HL-60/S4 (cell line): Measurements from ENCODE around the gene GINS2.

Experiments used
- in situ Hi-C: fragments of 300-500 bp; cut with MboI; formaldehyde crosslinking; loops from 2 replicates; pipeline ENCODE4 v1.14.3; 2022; ENCODE audit warnings: low sequenced_read_pairs

GINS2 gene

GRCh38 chr16:85695196-85696128 lies 6.7 kb upstream of the GINS2 start:
- in situ Hi-C loops = loop anchor here (25.0 kb wide), 1 partner anchor 92 kb away; the partner anchor contains the start of genes COX4I1 and EMC8

- in situ Hi-C loops = loop anchor here (25.0 kb wide), 1 partner anchor 97 kb away; the partner anchor contains the start of genes COX4I1 and EMC8
Observed at GRCh38 chr16:85690469-85691064, 1.8 kb upstream of the GINS2 start.

- in situ Hi-C loops = loop anchor here (25.0 kb wide), 1 partner anchor 97 kb away; the partner anchor contains the start of genes COX4I1 and EMC8
Observed at GRCh38 chr16:85689950-85690320, 1.2 kb upstream of the GINS2 start.

GRCh38 chr16:85689285-85689949 lies 663 bp upstream of the GINS2 start:
- in situ Hi-C loops = loop anchor here (25.0 kb wide), 1 partner anchor 98 kb away; the partner anchor contains the start of genes COX4I1 and EMC8

- in situ Hi-C loops = loop anchor here (25.0 kb wide), 1 partner anchor 99 kb away; the partner anchor contains the start of genes COX4I1 and EMC8
Observed at GRCh38 chr16:85687651-85688471, 893 bp downstream of the GINS2 start.

- in situ Hi-C loops = loop anchor here (25.0 kb wide), 1 partner anchor 100 kb away; the partner anchor contains the start of genes COX4I1 and EMC8
Observed at GRCh38 chr16:85686912-85687591, 1.7 kb downstream of the GINS2 start.

GRCh38 chr16:85685251-85685650 lies 3.5 kb downstream of the GINS2 start:
- in situ Hi-C loops = loop anchor here (25.0 kb wide), 1 partner anchor 102 kb away; the partner anchor contains the start of genes COX4I1 and EMC8

- in situ Hi-C loops = loop anchor here (25.0 kb wide), 1 partner anchor 104 kb away; the partner anchor contains the start of genes COX4I1 and EMC8
Observed at GRCh38 chr16:85683363-85683762, 5.4 kb downstream of the GINS2 start.

- in situ Hi-C loops = loop anchor here (25.0 kb wide), 1 partner anchor 105 kb away; the partner anchor contains the start of genes COX4I1 and EMC8
Observed at GRCh38 chr16:85682516-85682915, 6.2 kb downstream of the GINS2 start.

GRCh38 chr16:85681255-85681654 lies 7.5 kb downstream of the GINS2 start:
- in situ Hi-C loops = loop anchor here (25.0 kb wide), 1 partner anchor 106 kb away; the partner anchor contains the start of genes COX4I1 and EMC8

- in situ Hi-C loops = loop anchor here (25.0 kb wide), 1 partner anchor 107 kb away; the partner anchor contains the start of genes COX4I1 and EMC8
Observed at GRCh38 chr16:85680352-85680944, 8.3 kb downstream of the GINS2 start.

GRCh38 chr16:85679870-85680269 lies 8.9 kb downstream of the GINS2 start:
- in situ Hi-C loops = loop anchor here (25.0 kb wide), 1 partner anchor 107 kb away; the partner anchor contains the start of genes COX4I1 and EMC8

- in situ Hi-C loops = loop anchor here (25.0 kb wide), 1 partner anchor 108 kb away; the partner anchor contains the start of genes COX4I1 and EMC8
Observed at GRCh38 chr16:85678821-85679220, 9.9 kb downstream of the GINS2 start.

- in situ Hi-C loops = loop anchor here (25.0 kb wide), 1 partner anchor 109 kb away; the partner anchor contains the start of genes COX4I1 and EMC8
Observed at GRCh38 chr16:85678016-85678415, 10.7 kb downstream of the GINS2 start.

- in situ Hi-C loops = loop anchor here (25.0 kb wide), 1 partner anchor 110 kb away; the partner anchor contains the start of genes COX4I1 and EMC8
Observed at GRCh38 chr16:85677383-85677967, 11.3 kb downstream of the GINS2 start.

- in situ Hi-C loops = loop anchor here (25.0 kb wide), 1 partner anchor 111 kb away; the partner anchor contains the start of genes COX4I1 and EMC8
Observed at GRCh38 chr16:85676466-85676865, 12.3 kb downstream of the GINS2 start.

- in situ Hi-C loops = loop anchor here (25.0 kb wide), 1 partner anchor 112 kb away; the partner anchor contains the start of genes COX4I1 and EMC8
Observed at GRCh38 chr16:85675251-85675874, 13.4 kb downstream of the GINS2 start.
